HG03575 (cell line): ENCODE results near the gene MAGI1.

ENCODE experiments used
- ATAC-seq: cut with Tn5 transposase; IDR thresholded peaks from one replicate; pipeline ENCODE4 v1.9.1; 2021; ENCODE audit not compliant: unreplicated experiment, insufficient number of reproducible peaks, low FRiP score; ENCODE audit errors: extremely low read depth

Gene MAGI1

DNA sequence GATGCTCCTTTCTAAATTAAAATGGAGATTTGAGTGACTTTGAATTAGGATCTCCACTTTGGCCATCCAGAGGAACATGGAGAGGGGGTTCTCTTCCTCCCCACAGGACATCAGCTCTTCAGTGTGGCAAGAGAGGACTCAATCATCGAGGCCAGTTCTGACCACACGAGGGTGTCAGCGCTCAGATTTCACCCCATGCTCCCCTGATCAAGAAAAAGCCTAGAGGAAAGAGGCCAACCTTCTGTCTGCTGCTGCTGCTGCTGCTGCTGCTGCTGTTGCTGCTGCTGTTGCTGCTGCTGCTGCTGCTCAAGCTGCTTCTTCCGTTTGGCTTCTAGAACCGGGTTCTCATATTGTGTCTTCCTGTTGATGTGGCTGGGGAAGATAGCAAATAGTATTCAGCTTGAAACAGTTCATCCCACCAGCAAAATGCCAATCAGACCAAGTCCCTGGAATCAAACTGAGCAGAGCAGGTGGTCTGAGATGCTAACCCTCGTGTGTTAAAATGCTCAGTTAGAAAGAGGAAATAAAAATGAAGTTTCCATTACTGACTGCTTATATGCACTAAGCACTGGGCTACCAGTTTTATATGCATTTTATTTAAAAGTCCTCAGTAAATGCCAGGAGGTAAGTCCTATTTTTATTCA lies 599.0 kb downstream of the MAGI1 start:
- no peak for ATAC-seq

DNA sequence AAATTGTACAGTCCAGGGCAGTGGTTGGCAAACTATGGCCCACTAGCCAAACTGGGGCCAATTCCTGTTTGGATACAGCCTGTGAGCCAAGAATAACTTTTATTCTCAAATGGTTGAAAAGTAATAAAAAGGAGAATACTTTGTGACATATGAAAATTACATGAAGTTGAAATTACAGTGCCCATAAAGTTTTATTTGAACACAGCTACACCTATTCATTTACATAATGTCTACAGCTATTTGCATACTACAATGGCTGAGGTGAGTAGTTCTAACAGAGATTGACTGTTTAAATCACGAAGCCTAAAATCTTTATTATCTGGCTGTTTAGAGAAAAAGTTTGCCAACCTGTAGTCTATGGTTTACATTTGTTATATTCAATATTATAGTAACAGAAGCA lies 600.1 kb downstream of the MAGI1 start:
- ATAC-seq = no peak

DNA sequence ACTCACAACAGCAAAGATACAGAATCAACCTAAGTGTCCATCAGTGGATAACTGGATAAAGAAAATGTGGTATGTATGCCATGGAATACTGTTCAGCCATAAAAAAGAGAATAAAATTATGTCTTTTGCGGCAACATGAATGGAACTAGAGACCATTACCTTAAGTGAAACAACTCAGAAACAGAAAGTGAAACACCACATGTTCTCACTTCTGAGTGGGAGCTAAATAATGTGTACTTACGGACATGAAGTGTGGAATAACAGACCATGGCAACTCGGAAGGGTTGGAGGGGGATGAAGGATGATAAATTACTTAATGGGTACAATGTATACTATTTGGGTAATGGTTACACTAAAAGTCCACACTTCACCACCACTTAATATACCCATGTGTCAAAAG lies 600.6 kb downstream of the MAGI1 start:
- no peak for ATAC-seq

DNA sequence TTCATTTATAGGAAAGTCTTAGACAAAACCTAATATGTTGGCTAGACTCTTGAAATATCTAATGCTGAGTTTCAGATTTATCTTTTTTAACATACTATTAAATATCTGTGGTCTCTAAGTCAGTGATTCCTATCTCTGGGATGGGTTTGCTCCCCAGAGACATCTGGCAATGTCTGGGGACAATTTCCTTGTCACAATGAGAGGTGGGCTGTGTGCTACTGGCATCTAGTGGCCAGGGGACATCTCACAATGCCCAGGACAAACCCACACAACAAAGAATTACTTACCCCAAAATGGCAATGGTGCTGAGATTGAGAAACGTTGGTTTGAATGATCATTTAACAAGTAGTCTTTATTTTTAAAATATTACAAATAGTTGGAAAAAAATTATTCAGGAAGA lies 602.1 kb downstream of the MAGI1 start:
- ATAC-seq = no peak

DNA sequence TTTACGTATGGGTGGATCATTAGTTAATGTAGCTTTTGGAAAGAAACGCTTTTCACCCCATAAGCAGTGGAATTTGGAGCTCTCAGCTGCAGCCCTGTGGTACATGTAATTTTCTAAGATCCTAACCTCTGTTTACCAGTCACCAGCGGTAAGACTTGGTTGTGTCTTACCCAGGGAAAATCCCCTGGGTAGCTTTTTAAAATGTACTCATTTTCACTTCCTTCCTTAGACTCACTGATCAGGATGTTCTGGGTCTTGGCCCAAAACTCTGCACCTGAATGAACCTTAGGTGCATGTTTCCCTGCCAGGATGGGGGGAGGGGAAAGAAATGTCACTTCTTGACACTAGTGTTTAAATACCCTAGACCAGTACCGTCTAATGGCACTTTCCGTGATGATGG lies 605.2 kb downstream of the MAGI1 start:
- no peak for ATAC-seq

DNA sequence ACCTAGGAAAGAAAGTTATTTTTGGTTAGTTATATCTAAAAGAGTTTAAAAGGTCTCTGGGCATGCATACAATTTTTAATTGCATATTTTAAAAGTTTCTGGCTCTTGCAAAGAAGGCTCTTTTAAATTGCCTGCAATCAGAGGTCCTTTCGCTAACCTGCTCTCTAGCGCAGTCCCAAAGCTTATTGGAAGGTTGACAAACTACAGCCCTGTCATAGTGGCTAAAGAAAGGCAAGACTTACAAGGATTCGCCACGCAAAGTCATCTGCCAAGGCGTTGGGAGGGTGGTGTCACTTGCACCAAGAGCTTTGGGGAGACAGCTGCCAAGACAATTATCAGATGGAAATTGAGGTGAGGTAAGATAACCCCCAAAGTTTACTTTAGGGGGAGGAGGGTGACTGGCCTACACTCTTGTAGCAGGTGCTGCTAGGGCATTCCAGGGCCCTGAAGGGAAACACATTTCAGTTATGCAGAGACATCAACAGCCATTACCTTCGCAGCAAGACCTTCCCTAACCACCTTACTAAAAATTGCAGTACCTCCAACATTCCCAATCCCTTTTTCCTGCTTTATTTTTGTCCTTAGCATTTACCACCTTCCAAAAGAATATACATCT lies 606.2 kb downstream of the MAGI1 start:
- ATAC-seq = no peak

DNA sequence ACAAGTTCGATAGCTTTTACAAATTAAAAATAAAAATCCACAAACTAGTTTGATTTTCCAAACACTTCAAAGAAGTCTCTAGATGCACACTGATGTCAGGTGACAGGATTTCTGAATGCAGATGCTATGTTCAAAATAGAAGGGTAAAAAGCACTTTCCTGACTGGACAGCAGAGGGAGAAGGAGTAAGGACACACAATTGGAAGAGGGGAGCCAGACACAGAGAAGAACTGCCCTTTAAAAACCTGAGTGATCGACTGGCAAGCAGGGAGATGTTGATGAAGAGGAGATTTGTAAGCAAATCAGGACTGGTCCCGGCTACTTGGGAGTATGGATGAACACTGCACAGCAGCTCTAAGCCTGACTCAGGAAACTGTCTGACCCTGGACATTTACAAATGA lies 612.8 kb downstream of the MAGI1 start:
- no peak for ATAC-seq

DNA sequence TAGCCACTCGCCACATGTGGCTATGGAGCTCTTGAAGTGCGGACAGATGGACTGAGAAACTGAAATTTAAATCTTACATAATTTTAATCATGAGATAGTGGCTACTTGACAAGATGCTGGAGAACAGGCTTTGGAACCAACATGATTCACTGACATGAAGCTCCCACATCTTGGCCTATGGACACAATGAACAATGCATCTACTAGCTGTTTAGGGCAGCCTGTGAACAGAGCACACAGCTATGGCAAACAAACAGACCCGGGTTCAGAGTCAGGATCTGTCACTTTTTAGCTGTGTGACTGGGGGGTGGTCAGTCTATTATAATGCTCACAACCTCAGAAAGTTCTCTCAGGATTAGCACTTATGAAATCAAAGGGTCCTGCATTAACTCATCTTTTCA lies 616.6 kb downstream of the MAGI1 start:
- no peak for ATAC-seq

DNA sequence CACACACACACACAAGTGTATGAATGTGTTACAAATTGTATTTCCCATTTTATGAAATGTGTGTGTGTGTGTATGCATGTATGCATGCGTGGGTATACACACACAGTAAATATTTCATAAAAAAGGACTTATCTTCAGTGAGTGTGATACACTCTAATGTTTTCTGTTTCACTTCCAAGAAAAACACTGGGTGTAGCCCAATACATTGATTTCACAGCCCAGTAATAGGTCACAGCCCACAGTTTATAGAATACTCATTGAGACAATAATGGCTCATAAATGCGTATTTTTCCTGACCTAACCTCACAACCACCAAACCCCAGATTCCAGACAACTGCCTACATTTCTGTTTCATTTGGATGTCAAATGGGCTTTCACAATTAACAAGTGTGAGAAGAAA lies 619.5 kb downstream of the MAGI1 start:
- ATAC-seq = no peak

DNA sequence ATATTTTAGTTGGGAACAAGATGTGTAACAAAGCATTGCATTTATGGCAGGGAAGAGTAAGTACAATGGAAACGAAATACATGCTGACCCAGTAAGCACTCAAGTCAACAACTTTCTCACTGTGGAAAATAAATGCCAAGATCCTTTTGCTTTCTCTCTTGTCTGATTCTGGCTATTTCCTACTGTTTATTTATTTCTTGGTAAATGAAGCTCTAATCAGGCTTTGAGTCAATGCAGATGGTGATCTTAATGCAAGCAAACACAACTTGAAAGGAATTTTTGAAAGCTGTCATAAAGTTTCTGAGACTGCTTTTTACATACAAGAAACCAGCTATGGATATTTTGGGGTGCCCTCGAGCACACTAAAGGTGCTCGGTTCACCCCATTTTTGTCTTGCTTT lies 624.8 kb downstream of the MAGI1 start:
- ATAC-seq = no peak

DNA sequence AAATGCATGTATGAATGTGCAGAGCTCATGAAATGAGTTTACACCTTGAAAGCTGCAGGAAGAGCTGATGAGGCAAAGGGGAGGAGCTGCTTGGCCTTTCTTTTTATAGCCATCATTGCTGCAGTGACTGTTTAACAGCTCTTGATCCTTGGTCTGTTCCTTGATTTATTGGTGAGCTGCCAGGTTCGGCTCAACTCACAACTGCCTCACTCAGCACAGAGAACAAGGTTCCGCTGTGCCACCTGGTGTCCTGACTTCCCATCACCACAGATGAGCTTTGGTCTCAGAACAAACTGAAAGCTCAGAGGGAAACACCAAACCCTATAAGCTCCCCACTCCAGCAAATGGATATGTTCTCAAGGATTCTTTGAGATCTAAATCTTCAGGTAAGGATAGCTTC lies 626.1 kb downstream of the MAGI1 start:
- ATAC-seq = no peak

DNA sequence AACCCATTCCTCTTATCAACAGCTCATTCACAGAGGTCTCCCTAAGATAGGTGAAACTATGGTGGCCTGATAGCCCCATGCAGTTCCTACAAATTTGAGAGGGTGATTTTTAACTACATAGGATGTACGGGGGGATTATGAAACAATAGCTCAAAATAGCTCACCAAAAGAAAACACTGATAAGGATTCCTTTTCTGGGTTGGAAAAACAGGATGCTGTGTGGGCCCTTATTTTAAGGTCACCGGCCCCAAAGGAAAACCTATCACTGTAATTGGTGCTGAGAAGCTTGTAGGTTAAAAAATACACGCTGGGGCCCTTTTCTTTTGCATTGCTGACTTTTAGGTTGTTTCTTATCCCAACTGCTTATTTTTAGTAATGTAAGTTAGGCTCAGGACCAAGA lies 627.4 kb downstream of the MAGI1 start:
- ATAC-seq = no peak

DNA sequence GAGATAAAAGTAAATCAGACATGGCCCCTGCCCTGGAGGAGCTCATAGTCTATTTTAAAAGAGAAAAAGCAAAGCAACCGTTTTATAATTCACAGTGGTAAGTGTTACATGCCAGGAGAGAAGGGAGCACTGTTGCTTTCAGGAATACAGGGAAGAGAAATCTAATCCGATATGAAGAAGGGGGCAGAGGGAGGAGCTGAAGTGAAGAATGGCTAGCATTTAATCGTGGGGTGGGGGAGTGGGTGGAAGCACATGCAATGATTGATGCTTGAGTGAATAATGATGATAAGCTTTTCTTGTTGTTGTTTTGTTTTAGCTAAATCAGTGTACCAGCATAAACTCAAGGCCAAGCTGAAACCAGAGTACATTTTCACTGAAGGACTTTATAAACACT lies 629.5 kb downstream of the MAGI1 start:
- no peak for ATAC-seq

DNA sequence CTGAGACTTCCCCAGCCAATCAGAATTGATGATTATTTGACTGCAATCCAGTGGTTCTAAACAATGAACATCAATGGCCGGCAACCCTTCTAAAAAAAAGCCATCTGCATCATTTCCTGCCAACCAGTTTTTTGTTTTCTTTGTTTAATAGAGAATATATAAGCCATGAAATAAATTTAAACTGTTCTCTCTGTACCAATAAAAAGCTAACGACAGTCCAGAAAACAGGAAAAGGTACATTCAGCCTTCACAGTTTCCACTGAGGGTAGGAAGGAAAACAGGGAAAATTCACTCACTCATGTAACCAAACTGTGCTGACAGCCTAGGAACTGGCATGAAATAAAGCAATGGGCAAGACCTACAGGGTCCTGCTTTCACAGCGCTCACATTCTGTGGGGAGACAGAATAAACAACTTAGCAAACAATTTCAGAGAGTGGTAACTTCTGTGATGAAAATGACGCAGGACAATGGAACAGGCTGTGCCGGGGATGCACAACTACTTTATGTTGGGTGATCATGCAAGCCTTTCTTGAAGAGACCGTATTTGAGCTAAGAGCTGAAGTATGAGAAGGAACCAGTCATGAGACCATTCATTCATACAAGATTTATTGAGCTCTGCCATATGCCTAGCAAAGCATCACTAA lies 630.1 kb downstream of the MAGI1 start:
- ATAC-seq = no peak

DNA sequence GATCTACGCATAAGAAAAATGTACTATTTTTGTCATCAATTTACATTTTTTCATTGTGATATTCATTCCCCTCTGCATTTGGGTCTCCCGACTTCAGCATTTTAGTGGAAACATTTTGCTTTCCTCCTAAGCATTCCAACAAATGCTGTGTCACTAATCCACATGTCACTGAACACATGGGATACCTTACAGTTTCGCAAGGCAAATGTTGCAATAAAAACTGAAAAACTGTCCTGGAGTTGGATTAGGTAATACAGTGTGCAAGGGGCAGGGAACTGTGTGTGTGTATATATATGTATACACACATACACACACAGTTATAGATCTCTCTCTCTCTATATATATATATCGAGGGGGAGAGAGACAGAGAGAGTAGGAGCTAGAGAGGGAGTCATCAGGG lies 632.2 kb downstream of the MAGI1 start:
- no peak for ATAC-seq

DNA sequence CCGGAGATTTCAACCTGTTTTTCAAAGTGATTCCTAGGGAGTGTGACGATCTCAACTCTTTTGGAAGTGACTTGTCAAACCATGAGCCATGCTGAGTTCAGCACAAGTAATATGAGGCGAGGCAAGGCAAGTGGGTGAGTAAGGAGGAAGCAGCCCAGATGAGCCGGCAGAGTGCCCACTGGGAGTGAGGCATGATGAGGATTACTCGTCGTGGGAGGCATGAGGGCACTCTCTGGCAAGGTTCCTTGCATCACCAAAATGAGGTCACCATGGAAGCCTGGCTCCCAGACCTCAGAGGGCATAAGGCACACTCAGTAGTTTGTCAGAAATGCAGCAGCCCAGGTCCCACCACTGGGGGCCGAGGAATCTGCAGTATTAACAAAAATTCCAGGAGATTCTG lies 636.1 kb downstream of the MAGI1 start:
- no peak for ATAC-seq

DNA sequence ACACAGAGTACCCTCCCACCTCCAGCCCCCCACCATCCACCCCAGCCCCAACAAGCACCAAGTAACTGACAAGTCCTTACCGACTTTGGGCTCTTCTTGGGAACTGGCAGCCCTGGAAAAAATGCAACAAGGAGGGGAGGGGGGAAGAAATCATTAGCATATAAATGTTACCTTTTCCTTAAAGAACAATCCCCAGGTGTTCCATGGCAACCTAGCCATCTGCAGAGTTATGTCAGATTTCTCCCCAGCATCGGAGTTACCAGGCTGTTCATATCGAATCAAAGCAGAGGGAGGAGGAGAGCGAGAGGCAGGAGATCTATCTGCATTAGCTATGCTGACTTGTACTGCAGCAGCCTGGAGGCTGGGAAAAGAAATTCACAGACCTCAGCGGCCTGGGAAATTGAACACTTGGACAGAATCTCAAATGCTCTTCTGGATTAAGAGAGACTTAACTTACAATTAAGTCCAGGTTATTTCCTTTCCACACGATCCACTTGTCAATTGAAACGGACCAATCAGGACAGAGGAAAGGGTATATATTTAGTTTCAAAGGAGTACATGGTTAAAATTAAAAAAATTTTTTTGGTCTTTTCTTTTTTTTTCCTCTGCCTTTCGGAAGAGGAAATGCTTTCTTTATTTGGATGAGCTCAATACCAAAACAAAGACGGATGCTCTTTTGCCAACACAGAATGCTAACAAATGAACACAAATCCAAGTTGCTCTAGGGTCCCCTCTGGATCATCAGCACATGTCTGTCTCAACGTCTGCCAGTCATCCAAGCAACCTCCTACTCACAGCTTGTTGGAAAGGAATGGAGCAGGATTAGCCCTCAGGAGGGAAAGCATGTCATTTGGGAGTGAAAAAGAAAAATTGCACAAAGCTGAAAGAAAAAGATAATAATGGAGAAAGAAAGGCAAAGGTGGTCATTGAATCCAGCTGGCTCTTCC lies 637.1 kb downstream of the MAGI1 start:
- no peak for ATAC-seq

DNA sequence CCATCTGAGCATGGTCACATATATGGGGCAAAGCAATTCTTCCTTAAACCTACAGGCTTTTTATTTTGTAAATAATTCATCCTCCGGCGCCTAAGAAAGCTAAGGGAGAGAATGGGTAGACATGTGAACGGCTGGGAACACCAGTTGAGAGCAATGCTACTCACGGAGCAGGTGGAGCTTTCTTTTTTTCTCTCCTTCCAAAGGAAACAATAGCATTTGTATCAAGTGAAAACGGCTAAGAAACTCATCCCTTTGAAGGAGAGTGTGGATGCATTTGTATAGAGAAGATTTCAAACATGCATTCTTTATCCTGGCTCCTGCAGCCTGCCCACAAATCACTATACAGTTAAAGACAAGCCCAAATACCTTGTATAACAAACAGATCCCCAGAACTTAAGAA lies 637.8 kb downstream of the MAGI1 start:
- ATAC-seq = no peak

DNA sequence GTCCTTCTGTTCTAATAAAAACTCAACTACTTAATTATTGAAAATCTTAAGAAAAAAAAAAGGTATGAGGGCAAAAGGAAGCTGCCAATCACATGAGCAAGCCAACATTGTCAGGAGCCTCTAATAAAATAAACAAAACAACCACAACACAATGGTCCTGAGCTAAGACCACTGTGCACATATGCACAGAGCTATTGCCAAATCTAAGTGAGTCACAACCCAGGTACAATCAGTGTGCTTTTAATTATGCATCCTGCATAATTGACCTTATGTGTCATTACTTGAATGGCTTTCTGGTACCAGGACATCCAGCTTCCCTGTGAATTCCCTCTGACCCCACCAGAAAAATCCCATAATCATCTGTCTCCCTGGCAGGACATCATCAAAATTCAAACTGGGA lies 639.8 kb downstream of the MAGI1 start:
- ATAC-seq = no peak

DNA sequence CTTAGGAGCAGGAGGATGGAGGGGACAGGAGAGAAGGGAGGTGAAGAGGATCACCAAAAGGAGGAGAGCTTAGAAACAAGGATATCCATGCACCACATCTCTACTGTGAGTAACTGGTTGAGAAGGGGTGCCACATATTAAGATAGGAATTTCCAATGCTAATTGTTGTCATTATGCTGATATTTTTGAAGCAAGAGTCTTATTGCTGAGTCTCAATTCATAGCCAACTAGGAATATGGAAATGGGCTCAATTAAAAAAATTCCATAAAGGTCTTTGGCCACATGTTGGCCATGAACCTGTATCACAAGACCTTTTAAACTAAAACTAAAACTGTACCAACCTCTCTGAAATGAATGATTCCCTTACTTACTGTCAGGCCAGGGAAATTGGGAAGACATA lies 642.6 kb downstream of the MAGI1 start:
- no peak for ATAC-seq
